ENCODE data around the gene KIAA2012.

KIAA2012 gene

GRCh38 chr2:202026507-202026906 is 46.5 kb upstream of the KIAA2012 start:
- Histone ChIP-seq H3K27me3 (ENCODE audit: insufficient read depth, low read length, poor library complexity) (peaks cover 5% of the 10 kb centered on the region), H3K9me3 (ENCODE audit: insufficient read depth, low read length, severe bottlenecking) (no peaks in the 10 kb centered on the region), H3K79me2 (ENCODE audit: insufficient read depth, low read length) (no peaks in the 10 kb centered on the region), H2AFZ (ENCODE audit: low read depth, low read length) (no peak overlapping the region), H4K20me1 (ENCODE audit: insufficient read depth, low read length) (no peaks in the 10 kb centered on the region), H3K36me3 (ENCODE audit: insufficient read depth, low read length) (no peaks in the 10 kb centered on the region), H3K4me1 (ENCODE audit: insufficient read depth, low read length) (no peaks in the 10 kb centered on the region), H3K4me3 (ENCODE audit: low read depth in 1 of 2, low read length in 2 of 2) (no peak overlapping the region), H3K4me2 (ENCODE audit: insufficient read depth, low read length) (no peak overlapping the region), H3K9ac (ENCODE audit: low read depth, low read length) (no peak overlapping the region), H3K27ac (ENCODE audit: low read length) (no peak overlapping the region)
- TF ChIP-seq EZH2 (IDR thresholded peaks at IDR 0.05; ENCODE audit: borderline replicate concordance, low read depth, low read length, severe bottlenecking) (no peak), CTCF (IDR thresholded peaks at IDR 0.05; ENCODE audit: borderline replicate concordance, extremely low read depth, low read length, poor library complexity, severe bottlenecking) (no peak)
- ATAC-seq (ENCODE audit: insufficient read depth, low read depth), result no peak
- no peak for DNase-seq

GRCh38 chr2:202030691-202031090 is 42.4 kb upstream of the KIAA2012 start:
- Histone ChIP-seq H3K9ac (ENCODE audit: low read depth, low read length) (no peak overlapping the region), H3K36me3 (ENCODE audit: insufficient read depth, low read length) (no peaks in the 10 kb centered on the region), H4K20me1 (ENCODE audit: insufficient read depth, low read length) (no peaks in the 10 kb centered on the region), H3K27me3 (ENCODE audit: insufficient read depth, low read length, poor library complexity) (no peaks in the 10 kb centered on the region), H3K4me1 (ENCODE audit: insufficient read depth, low read length) (no peaks in the 10 kb centered on the region), H3K9me3 (ENCODE audit: insufficient read depth, low read length, severe bottlenecking) (peaks cover 4% of the 10 kb centered on the region), H3K4me2 (ENCODE audit: insufficient read depth, low read length) (no peak overlapping the region), H3K27ac (ENCODE audit: low read length) (no peak overlapping the region), H3K79me2 (ENCODE audit: insufficient read depth, low read length) (no peaks in the 10 kb centered on the region), H2AFZ (ENCODE audit: low read depth, low read length) (no peak overlapping the region), H3K4me3 (ENCODE audit: low read depth in 1 of 2, low read length in 2 of 2) (no peak overlapping the region)
- ATAC-seq (ENCODE audit: insufficient read depth, low read depth) (no peak), DNase-seq (no peak)
- TF ChIP-seq EZH2 (IDR thresholded peaks at IDR 0.05; ENCODE audit: borderline replicate concordance, low read depth, low read length, severe bottlenecking) (no peak), CTCF (IDR thresholded peaks at IDR 0.05; ENCODE audit: borderline replicate concordance, extremely low read depth, low read length, poor library complexity, severe bottlenecking) (no peak)

DNA sequence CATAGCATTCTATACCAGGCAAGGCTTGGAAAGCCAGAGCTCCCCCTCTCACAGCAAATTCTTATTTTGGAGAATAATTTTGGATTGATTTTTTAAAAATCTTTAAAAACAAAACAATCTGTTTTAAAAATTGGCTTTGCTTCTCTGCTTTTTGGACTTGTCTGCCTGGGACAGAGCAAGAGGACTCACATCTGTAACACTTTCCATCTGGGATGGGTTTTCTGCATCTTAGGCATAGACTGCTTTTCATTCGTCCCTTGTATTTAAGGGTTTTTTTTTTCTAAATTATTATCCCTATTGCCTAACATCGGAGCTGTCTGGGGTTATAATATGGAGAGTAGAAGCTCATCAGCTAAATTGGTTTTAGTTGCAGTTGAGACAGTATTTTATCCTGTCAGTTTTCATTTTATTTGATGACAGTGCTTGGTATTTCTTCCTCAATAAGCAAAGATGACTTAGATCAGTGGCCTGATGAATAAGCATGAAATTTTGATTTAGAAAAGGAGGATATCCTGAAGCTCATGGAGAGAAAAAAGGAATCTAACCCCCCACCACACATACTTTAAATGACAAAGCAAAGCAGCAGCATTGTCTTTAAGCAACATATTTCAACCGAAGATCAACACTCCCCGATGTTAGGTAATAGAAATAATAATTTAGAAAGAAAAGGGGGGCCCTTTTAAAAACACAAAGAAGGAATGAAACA is 41.7 kb upstream of the KIAA2012 start:
- H2AFZ ChIP-seq (ENCODE audit: low read depth, low read length), result no peak overlapping the region
- peaks cover 4% of the 10 kb centered on the region for H3K9me3 ChIP-seq (ENCODE audit: insufficient read depth, low read length, severe bottlenecking)
- H3K4me1 ChIP-seq (ENCODE audit: insufficient read depth, low read length), result no peaks in the 10 kb centered on the region
- no peak overlapping the region for H3K9ac ChIP-seq (ENCODE audit: low read depth, low read length)
- ATAC-seq (ENCODE audit: insufficient read depth, low read depth) (no peak), DNase-seq (no peak)
- no peak overlapping the region for H3K27ac ChIP-seq (ENCODE audit: low read length)
- no peak overlapping the region for H3K4me2 ChIP-seq (ENCODE audit: insufficient read depth, low read length)
- no peaks in the 10 kb centered on the region for H3K36me3 ChIP-seq (ENCODE audit: insufficient read depth, low read length)
- no peaks in the 10 kb centered on the region for H3K27me3 ChIP-seq (ENCODE audit: insufficient read depth, low read length, poor library complexity)
- no peaks in the 10 kb centered on the region for H4K20me1 ChIP-seq (ENCODE audit: insufficient read depth, low read length)
- no peak overlapping the region for H3K4me3 ChIP-seq (ENCODE audit: low read depth in 1 of 2, low read length in 2 of 2)
- TF ChIP-seq CTCF (IDR thresholded peaks at IDR 0.05; ENCODE audit: borderline replicate concordance, extremely low read depth, low read length, poor library complexity, severe bottlenecking) (no peak), EZH2 (IDR thresholded peaks at IDR 0.05; ENCODE audit: borderline replicate concordance, low read depth, low read length, severe bottlenecking) (no peak)
- no peaks in the 10 kb centered on the region for H3K79me2 ChIP-seq (ENCODE audit: insufficient read depth, low read length)

All from DND-41 (cell line).